Tibial nerve (tissue), 3 donors: ENCODE measurements around the gene BLID.

ENCODE experiments used
- EP300 ChIP-seq, 2 donors: sonication (generic); formaldehyde crosslinking; IDR thresholded peaks; one replicate each; pipeline ENCODE4 v1.6.1; 2017; ENCODE audit warnings: antibody characterized with exemption in 2 of 2, mild to moderate bottlenecking in 1 of 2
- POLR2A ChIP-seq, 2 donors: fragments of 450-650 bp; IDR thresholded peaks; one replicate each; pipeline ENCODE4 v1.6.1; 2017; ENCODE audit warnings: antibody characterized with exemption in 2 of 2, mild to moderate bottlenecking in 2 of 2, moderate library complexity in 2 of 2

DNA sequence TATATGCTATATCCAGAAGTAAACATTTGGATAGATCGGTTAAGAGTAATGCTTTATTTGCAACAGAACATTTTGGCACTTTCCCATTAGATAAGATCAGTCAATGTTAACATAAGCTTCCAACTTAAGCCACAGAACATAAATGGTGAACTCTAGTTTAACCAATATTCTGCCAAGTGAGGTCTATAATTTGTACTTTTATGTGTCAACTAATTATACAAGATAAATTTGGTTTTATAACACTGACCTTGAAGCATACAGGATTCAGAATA is 23.5 kb upstream of the BLID start:
- TF ChIP-seq EP300 (IDR thresholded peaks at IDR 0.05) (no peak), POLR2A (IDR thresholded peaks at IDR 0.05) (no peak)
